Neutrophil (primary cell): Measurements from ENCODE around the gene MACO1.

Source experiments
- H3K27ac ChIP-seq: fragments of 200-600 bp; sonication (generic); 2 replicates; pipeline ENCODE4 v1.5.1; 2016; ENCODE audit warnings: mild to moderate bottlenecking, moderate library complexity
- H3K27me3 ChIP-seq: fragments of 200-600 bp; sonication (generic); 2 replicates; pipeline ENCODE4 v1.6.0; 2016; ENCODE audit warnings: mild to moderate bottlenecking
- H3K36me3 ChIP-seq: fragments of 200-600 bp; sonication (generic); 2 replicates; pipeline ENCODE4 v1.5.1; 2017
- H3K4me1 ChIP-seq, 2 experiments: fragments of 200-600 bp in 1 of 2; sonication (generic) in 1 of 2; 1 replicate in 1 of 2; 2 replicates in 1 of 2; pipeline versions ENCODE4 v1.5.1 to v1.6.1; 2013 to 2016; ENCODE audit warnings: low read depth in 1 of 2, low read length in 1 of 2, mild to moderate bottlenecking in 1 of 2, moderate library complexity in 1 of 2; ENCODE audit not compliant: control insufficient read depth in 1 of 2, insufficient read depth in 1 of 2
- H3K4me3 ChIP-seq, 2 experiments: fragments of 200-600 bp in 1 of 2; sonication (generic) in 1 of 2; 1 replicate in 1 of 2; 2 replicates in 1 of 2; pipeline ENCODE4 v1.5.1; 2013 to 2016; ENCODE audit warnings: low read depth in 1 of 2, low read length in 1 of 2, mild to moderate bottlenecking in 1 of 2, moderate library complexity in 1 of 2
- H3K9me3 ChIP-seq: fragments of 200-600 bp; sonication (generic); 2 replicates; pipeline ENCODE4 v1.5.1; 2016
- TF ChIP-seq, protein P1 (sequence below): fragments of 200-600 bp; sonication (generic); IDR thresholded peaks from 2 replicates; pipeline ENCODE4 v1.5.1; 2016; ENCODE audit warnings: antibody characterized with exemption

Gene MACO1

DNA sequence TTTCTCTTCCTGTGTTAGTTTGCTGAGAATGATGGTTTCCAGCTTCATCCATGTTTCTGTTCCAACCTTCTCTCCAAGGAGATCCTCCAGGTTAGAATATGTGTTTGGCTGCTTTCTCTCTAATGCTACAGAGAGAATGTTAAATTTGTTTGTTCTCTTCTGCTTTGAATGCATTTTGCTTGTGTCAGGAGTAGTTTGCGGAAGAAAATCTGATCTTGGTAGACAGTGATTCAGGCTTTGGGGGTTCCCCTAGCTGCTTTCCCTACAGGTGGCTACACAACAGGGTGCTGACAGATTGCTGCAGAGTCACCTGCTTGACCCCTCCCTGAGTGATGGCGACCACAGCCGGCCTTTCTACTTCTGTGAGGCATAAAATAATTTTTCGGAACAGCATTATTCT lies 41.8 kb downstream of the MACO1 start:
- H3K4me3 ChIP-seq: no peak overlapping the region
- H3K4me1 ChIP-seq: no peaks in the 10 kb centered on the region
- no peaks in the 10 kb centered on the region for H3K9me3 ChIP-seq
- H3K27me3 ChIP-seq: no peaks in the 10 kb centered on the region
- H3K36me3 ChIP-seq: no peaks in the 10 kb centered on the region
- TF ChIP-seq, protein P1, sequence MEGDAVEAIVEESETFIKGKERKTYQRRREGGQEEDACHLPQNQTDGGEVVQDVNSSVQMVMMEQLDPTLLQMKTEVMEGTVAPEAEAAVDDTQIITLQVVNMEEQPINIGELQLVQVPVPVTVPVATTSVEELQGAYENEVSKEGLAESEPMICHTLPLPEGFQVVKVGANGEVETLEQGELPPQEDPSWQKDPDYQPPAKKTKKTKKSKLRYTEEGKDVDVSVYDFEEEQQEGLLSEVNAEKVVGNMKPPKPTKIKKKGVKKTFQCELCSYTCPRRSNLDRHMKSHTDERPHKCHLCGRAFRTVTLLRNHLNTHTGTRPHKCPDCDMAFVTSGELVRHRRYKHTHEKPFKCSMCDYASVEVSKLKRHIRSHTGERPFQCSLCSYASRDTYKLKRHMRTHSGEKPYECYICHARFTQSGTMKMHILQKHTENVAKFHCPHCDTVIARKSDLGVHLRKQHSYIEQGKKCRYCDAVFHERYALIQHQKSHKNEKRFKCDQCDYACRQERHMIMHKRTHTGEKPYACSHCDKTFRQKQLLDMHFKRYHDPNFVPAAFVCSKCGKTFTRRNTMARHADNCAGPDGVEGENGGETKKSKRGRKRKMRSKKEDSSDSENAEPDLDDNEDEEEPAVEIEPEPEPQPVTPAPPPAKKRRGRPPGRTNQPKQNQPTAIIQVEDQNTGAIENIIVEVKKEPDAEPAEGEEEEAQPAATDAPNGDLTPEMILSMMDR: no peak
- no peak overlapping the region for H3K27ac ChIP-seq

DNA sequence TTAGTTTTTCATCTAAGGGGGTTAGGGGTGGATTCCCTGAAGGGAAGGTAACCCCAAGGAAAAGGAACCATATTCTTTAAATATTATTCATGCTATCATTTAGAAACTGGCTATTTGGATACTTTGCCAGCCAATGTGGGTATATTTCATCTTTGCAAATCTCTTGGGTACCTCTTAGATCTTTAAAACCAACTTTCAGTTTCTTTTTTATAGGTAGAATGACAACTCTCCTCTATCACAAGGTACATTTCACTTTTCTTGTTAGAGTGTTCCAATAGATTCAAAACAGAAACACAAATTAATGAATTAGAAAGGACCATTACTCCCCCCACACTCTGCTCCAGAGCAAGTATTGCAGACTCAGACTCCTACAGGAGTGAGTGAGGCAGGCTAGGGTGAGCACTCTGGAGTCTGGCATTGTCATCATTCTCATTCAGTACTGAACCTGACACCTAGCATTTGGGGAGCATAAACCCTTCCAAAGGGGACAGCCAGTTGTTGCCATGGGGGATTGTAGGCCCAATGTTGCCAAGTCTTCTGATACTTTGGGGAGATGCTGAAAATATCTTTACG lies 43.0 kb downstream of the MACO1 start:
- Histone ChIP-seq H3K4me1 (peaks cover 4% of the 10 kb centered on the region in 2 experiments), H3K4me3 (no peak overlapping the region), H3K9me3 (no peaks in the 10 kb centered on the region), H3K27ac (no peak overlapping the region), H3K36me3 (no peaks in the 10 kb centered on the region), H3K27me3 (no peaks in the 10 kb centered on the region)
- TF ChIP-seq, protein P1: no peak

DNA sequence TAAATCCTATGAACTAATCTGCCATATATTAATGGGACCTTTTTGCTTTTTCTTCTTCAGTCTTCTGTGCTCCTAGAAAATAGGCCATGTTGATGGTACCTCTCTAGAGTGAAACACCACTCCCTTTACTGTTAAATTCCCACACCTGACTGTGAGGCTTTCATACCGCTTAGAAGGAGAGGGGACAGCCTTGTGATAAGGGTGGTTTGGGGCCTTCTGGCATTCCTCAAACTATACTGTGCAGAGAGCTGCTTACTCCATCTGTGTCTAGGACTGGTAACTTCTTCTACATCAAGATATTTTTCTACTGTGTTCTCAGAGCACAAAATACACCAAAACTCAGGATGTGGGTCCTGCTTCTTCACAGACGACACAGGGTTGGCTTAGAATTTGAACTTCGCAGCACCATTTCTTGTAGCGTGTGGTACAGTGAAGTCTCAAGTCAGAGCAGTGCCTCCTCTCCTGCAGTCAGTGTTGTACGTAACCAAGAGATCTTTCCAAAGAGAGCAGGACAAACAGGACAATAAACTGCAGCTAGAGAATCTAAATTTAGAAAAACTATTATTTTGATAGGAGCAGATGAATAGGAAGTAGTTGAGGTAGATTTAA lies 43.8 kb downstream of the MACO1 start:
- Histone ChIP-seq H3K36me3 (no peaks in the 10 kb centered on the region), H3K27ac (no peak overlapping the region), H3K9me3 (no peaks in the 10 kb centered on the region), H3K4me3 (no peak overlapping the region), H3K27me3 (no peaks in the 10 kb centered on the region), H3K4me1 (peaks cover 8 to 9% of the 10 kb centered on the region in 2 experiments)
- TF ChIP-seq, protein P1: no peak

DNA sequence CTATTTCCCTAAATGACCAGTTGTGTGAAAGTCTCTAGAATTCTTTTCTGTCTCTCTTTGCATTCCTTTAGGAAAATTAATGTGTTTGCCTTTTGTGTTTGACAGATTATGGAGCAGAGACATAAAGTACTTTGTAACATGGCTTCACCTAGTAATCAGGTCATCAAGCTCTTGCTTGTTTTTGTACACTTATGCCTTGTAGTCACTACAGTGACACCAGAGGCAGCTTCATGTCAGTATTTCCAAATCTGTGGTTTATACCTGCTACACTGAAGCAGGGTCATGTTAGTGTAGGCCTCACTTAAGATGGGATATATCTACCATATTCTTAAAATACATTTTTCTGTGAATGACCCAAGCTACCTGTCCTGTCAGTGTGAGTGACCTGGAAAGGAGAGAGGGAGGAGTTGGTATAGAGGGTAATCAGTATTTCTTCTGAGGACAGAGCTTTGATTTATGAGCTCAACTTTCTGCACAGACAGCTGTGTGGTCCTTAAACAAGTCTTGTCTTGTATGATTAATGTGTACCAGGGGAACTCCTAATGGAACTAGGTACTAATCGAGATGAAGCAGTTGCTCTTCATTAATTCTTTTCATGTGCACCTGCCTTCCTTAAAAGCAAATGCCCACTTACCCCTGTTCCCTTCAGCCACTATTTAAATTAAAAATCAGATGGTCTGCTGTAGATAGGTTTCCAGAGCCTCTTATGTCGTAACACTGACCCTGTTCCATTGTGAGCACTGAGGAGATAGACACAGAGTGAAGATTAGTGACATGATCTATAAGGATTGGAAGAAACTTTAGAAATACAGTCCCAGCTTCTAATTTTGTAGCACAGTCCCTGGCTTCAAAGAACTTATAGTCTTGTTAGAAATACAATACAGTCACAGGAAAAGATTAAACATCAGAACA lies 45.7 kb downstream of the MACO1 start:
- no peak overlapping the region for H3K4me3 ChIP-seq
- H3K27ac ChIP-seq: no peak overlapping the region
- no peaks in the 10 kb centered on the region for H3K27me3 ChIP-seq
- TF ChIP-seq, protein P1: no peak
- H3K9me3 ChIP-seq: no peaks in the 10 kb centered on the region
- H3K36me3 ChIP-seq: no peaks in the 10 kb centered on the region
- peaks cover 12 to 15% of the 10 kb centered on the region in 2 experiments for H3K4me1 ChIP-seq

DNA sequence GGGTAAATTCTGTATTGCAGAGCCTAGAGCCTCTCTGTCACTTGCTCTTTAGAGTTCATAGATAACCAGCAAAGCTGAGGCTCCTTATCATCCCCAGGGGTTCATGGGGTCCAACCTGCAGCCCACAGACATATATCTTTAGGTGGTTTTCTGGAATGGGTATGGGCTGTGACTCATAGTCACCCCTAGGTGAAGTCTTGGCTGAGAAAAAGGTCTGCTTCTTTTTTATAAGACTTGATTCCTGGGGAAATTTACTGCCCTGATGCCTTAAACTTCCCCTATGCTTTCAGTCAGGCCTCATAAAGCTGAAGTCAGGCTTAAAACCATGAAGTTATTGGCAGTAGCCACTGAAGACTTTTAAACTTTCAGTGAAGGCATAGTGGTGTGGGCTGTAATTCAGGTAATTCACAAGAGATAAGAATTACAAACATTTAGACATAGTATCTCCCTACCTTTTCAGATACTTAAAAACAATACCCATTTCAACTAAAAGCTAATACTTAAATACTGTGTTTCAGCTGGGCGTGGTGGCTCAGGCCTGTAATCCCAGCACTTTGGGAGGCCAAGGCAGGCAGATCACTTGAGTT lies 46.8 kb downstream of the MACO1 start:
- no peaks in the 10 kb centered on the region for H3K9me3 ChIP-seq

More for the DNA sequence above, 46.8 kb downstream of the MACO1 start:
- Histone ChIP-seq H3K4me3 (no peak overlapping the region), H3K27ac (no peak overlapping the region), H3K36me3 (no peaks in the 10 kb centered on the region), H3K4me1 (peaks cover 15 to 18% of the 10 kb centered on the region in 2 experiments), H3K27me3 (no peaks in the 10 kb centered on the region)
- TF ChIP-seq, protein P1: no peak
